ENCODE data around the gene PPP1R3F.

DNA sequence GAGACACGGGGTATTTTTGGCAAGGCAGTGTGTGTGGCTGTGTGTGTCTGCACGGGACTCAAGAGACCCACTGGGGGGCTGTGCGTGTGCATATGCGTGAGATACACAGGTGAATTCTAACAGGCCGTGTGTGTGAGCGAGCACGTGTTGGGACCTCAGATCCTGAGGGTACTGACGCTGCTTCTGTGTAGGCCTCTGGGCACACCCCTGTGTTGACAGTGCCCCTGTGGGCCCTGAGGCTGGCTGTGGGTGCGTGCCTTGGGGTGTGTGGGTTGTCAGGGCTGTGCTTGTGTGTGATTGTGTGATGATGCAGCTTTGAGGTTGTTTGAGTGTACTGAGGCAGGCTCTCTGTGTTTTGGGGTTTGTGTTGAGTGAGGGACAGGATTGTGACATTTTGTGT is 19.0 kb upstream of the PPP1R3F start:
- TF ChIP-seq, protein P1, sequence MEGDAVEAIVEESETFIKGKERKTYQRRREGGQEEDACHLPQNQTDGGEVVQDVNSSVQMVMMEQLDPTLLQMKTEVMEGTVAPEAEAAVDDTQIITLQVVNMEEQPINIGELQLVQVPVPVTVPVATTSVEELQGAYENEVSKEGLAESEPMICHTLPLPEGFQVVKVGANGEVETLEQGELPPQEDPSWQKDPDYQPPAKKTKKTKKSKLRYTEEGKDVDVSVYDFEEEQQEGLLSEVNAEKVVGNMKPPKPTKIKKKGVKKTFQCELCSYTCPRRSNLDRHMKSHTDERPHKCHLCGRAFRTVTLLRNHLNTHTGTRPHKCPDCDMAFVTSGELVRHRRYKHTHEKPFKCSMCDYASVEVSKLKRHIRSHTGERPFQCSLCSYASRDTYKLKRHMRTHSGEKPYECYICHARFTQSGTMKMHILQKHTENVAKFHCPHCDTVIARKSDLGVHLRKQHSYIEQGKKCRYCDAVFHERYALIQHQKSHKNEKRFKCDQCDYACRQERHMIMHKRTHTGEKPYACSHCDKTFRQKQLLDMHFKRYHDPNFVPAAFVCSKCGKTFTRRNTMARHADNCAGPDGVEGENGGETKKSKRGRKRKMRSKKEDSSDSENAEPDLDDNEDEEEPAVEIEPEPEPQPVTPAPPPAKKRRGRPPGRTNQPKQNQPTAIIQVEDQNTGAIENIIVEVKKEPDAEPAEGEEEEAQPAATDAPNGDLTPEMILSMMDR (IDR thresholded peaks at IDR 0.05): no peak
- no peak for TF ChIP-seq POLR2A (IDR thresholded peaks at IDR 0.05)

Measured in esophagus squamous epithelium (tissue), 4 donors.